Mucosa of descending colon (tissue), 3 donors: Measurements from ENCODE around the gene HOXA6. TPM values are rescaled to one million over a fixed set of nuclear protein-coding genes. Genes with fewer than 3 reads are reported as not detected.

Experiments
- ATAC-seq: fragments of 200-7000 bp; cut with Tn5 transposase; one replicate; pipeline ENCODE4 v1.9.1; 2020; ENCODE audit warnings: mild to moderate bottlenecking, moderate library complexity
- DNase-seq, 3 donors: peaks; one replicate each; pipeline ENCODE4 v3.0.0-alpha.2; 2020
- H3K36me3 ChIP-seq: fragments of 200-600 bp; one replicate; pipeline ENCODE4 v1.8.0; 2021; ENCODE audit warnings: low read depth, mild to moderate bottlenecking
- H3K4me1 ChIP-seq: fragments of 200-600 bp; one replicate; pipeline ENCODE4 v1.8.0; 2021; ENCODE audit warnings: low read depth, mild to moderate bottlenecking
- H3K4me3 ChIP-seq: fragments of 200-600 bp; one replicate; pipeline ENCODE4 v1.8.0; 2021; ENCODE audit warnings: mild to moderate bottlenecking
- H3K9me3 ChIP-seq: fragments of 200-600 bp; one replicate; pipeline ENCODE4 v1.8.0; 2021; ENCODE audit warnings: mild to moderate bottlenecking
- intact Hi-C, 2 donors: fragments of 100-400 bp; cut with DNase I in 1 of 2; cut with micrococcal nuclease in 1 of 2; formaldehyde crosslinking; loops; one replicate each; pipeline versions ENCODE4 v1.11.0 to v1.11.1; 2022; cut with DNase I, micrococcal nuclease
- total RNA-seq, 3 donors: library from RNA; stranded (reverse); fragmentation: NEBNext Ultra II Directional in 2 of 3; extraction: Animal tissue kit (Norgen Biotek cat#: 25700) in 2 of 3; gene quantifications; one replicate each; pipeline versions ENCODE4 v1.2.1 to v1.2.4, GENCODE V29; 2021 to 2023
- TF ChIP-seq, protein P1 (sequence below): fragments of 200-600 bp; IDR thresholded peaks from one replicate; pipeline ENCODE4 v1.8.0; 2022; ENCODE audit warnings: antibody characterized with exemption, mild to moderate bottlenecking
- donor health status: DM: no; HTN: no; CAD: no; lungs with moderate emphysema.
- donor health status: DM: no; HTN: no; CAD: no.
- donor health status: DM: no; HTN: yes; CAD: no.

Gene HOXA6
- total RNA-seq, 3 donors from 2014 or later, result 20.2 to 39.5 (median 20.5) TPM

DNA sequence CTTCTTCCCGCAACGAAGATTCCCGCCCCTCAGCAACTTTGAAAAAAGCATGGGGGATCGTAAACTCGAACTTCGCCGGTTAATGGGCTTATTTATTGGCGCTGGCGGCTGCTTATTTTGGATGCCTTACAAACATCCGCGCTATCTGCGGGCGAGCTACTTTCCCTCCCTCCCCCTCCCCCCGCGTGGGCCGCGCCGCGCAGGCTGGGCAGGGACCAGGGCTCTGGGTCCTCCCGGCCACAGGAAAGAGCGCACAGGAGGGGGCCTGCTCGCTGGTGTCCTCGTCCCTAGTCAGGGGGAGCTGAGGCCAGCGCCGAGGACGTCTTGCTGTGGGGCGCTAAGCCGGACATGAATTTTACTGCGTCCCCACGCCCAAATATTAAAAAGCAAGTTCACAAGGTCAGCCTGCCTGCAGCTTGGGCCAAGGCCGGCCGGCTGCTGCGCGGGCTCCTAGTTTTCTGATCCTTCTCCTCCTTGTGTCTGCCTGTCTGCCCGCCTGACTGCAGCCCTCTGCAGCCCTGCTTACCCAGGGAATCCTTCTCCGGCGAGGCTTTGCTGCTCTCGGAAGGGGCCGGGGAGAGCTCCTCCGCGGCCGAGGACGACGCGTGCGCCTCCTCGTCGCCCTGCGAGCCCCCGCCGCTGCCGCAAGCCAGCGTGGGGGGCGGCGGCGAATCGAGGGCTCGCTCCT is 25.4 kb upstream of the HOXA6 start:
- ATAC-seq (peak; percentile 19), DNase-seq (peak; percentile 86 to 89 (median 86))
- Histone ChIP-seq H3K4me1 (peaks cover 11% of the 10 kb centered on the region), H3K9me3 (no peaks in the 10 kb centered on the region), H3K36me3 (no peaks in the 10 kb centered on the region), H3K4me3 (peak overlapping the region; percentile 48)
- intact Hi-C loops, result no loop called here
- TF ChIP-seq, protein P1, sequence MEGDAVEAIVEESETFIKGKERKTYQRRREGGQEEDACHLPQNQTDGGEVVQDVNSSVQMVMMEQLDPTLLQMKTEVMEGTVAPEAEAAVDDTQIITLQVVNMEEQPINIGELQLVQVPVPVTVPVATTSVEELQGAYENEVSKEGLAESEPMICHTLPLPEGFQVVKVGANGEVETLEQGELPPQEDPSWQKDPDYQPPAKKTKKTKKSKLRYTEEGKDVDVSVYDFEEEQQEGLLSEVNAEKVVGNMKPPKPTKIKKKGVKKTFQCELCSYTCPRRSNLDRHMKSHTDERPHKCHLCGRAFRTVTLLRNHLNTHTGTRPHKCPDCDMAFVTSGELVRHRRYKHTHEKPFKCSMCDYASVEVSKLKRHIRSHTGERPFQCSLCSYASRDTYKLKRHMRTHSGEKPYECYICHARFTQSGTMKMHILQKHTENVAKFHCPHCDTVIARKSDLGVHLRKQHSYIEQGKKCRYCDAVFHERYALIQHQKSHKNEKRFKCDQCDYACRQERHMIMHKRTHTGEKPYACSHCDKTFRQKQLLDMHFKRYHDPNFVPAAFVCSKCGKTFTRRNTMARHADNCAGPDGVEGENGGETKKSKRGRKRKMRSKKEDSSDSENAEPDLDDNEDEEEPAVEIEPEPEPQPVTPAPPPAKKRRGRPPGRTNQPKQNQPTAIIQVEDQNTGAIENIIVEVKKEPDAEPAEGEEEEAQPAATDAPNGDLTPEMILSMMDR, result no peak

DNA sequence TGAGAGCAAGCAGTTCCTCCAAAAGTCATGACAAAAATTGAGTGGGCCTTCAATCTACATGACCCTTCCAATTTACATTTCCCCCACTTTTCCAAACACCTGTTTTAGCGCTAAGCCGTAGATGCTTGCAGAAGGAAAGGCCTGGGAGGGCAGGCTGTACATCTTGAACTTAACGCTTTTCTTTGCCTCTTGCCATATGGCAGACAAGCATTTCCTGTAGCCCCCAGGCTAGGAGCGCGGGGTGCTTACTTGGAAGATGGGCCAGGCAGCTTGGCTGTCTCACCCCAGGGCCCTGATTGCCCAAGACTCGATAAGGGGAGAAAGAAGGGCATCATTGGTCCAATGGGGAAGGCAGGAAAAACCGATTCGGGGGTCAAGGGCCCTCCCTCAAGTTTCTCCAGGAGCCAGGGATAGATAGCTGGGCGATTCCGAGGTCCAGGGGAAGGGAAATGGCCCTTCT is 24.8 kb upstream of the HOXA6 start:
- intact Hi-C loops, result no loop called here
- ATAC-seq (no peak), DNase-seq (peak in 2 of 3 donors; percentile 41 to 61)
- no peaks in the 10 kb centered on the region for H3K36me3 ChIP-seq
- H3K4me3 ChIP-seq, result peak overlapping the region; percentile 48
- no peaks in the 10 kb centered on the region for H3K9me3 ChIP-seq
- TF ChIP-seq, protein P1, result no peak
- peaks cover 11% of the 10 kb centered on the region for H3K4me1 ChIP-seq

DNA sequence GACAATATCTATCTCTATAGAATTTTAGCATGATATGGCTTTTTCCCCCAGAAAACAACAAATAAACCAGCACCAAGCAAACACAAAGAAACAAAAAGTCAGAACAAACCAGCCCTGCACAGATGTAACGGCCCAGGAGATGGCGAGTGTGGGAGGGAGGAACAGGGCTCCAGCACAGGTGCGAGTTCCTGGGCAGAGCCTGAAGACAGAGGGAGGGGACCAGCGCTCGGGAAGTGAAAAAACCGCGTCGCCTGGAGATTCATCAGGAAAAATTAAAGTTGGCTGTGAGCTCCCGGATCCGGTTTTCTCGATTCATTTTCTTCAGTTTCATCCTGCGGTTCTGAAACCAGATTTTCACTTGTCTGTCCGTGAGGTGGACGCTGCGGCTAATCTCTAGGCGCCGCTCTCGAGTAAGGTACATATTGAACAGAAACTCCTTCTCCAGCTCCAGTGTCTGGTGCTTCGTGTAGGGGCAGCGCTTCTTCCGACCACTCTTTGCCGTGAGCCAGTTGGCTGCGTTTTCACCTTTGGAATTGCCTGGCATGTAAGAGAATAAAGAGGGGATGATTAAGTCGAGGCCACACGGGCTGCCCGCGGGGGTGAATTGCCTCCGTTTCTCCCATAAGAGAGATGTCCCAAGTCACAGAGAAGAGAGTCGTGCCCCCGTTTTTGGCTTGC is 24.2 kb upstream of the HOXA6 start:
- Histone ChIP-seq H3K36me3 (no peaks in the 10 kb centered on the region), H3K4me3 (no peak overlapping the region), H3K4me1 (peaks cover 11% of the 10 kb centered on the region), H3K9me3 (no peaks in the 10 kb centered on the region)
- DNase-seq (peak in 2 of 3 donors; percentile 53 to 56), ATAC-seq (no peak)
- TF ChIP-seq, protein P1, result no peak
- intact Hi-C loops, result no loop called here

DNA sequence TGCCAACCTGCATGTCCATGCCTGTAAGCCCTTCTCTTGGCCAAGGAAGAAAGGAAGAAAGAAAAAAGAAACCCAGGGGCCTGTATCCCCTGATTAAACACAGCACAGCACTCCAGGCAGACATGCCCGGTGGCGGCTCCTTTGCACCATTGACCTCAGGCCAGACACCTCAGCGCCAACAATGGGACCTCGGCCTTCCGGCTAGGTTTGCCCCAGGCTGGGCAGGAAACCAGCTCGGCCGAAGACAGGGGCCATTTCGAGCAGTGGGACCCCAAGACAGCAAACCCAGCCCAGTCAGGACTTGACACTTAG is 23.7 kb upstream of the HOXA6 start:
- intact Hi-C loops, result no loop called here

DNA sequence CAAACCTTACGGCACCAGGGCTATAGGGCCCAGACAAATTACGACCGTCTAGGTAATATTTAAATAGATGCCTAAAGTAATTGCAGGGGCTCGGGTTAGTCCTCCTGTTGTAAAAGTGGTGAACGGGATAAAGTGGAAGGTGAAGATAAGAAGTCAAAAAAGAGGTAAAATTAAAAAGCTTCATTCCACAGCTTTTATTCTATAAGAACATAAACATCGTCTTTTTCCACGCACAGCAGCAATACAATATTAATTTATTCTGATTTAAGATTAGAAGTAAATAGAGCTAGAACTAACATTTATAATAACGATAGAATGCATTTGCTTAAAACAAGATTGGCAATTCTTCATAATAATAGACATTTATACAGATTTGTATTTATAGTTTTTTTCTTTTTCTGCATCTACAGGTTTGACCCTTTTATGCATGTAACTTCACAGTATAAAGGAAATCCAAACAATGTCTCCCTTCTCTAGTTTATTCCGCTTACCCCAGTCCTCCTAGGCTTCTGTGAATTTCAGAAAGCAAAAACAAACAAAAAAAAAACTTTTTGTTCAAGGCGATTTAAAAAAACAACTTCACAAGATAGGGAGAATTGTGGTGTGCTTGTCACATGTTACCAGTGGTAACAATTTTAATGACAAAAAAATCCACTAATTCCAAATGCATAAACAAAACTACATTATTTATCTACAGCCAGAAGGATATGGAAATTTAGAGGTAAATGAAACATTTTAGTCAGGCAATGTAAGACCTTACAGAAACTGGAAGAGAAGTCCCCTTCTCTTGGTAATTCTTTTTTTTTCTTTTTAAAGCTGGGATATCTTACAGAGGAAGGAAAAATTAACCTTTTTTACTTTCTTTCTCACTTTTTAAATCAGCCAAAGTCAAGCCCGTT is 23.1 kb upstream of the HOXA6 start:
- no peaks in the 10 kb centered on the region for H3K9me3 ChIP-seq
- TF ChIP-seq, protein P1, result no peak
- ATAC-seq (no peak), DNase-seq (no peak)
- intact Hi-C loops, result no loop called here
- H3K4me3 ChIP-seq, result peak overlapping the region; percentile 11
- H3K4me1 ChIP-seq, result peaks cover 11% of the 10 kb centered on the region
- H3K36me3 ChIP-seq, result no peaks in the 10 kb centered on the region

More for the DNA sequence above, 23.7 kb upstream of the HOXA6 start:
- peak in 2 of 3 donors; percentile 63 to 70 for DNase-seq
- no peaks in the 10 kb centered on the region for H3K9me3 ChIP-seq
- no peaks in the 10 kb centered on the region for H3K36me3 ChIP-seq
- H3K4me1 ChIP-seq, result peaks cover 11% of the 10 kb centered on the region
- TF ChIP-seq, protein P1, result no peak
- H3K4me3 ChIP-seq, result no peak overlapping the region
- ATAC-seq, result no peak
